K562 (cell line): Measurements from ENCODE around the gene CBFA2T2.

ENCODE experiments used
- BRCA1 ChIP-seq, 2 experiments: fragments of 450-650 bp in 1 of 2; sonication (generic) in 1 of 2; formaldehyde crosslinking in 1 of 2; IDR thresholded peaks; 2 replicates each; pipeline versions ENCODE4 v1.5.0 to v1.6.1; 2017 to 2020; ENCODE audit warnings: mild to moderate bottlenecking in 1 of 2, missing genetic modification reagents in 1 of 2
- CREB1 ChIP-seq, 2 experiments: sonication (generic) in 1 of 2; formaldehyde crosslinking in 1 of 2; IDR thresholded peaks; 2 replicates each; pipeline versions ENCODE4 v1.6.1 to v1.8.0; 2012 to 2022; ENCODE audit warnings: inconsistent platforms in 1 of 2, mild to moderate bottlenecking in 1 of 2, missing genetic modification reagents in 1 of 2, moderate library complexity in 1 of 2
- EGR1 ChIP-seq: fragments of 450-650 bp; conservative IDR thresholded peaks from 2 replicates; pipeline ENCODE4 v1.6.1; 2017; ENCODE audit warnings: mild to moderate bottlenecking
- GABPA ChIP-seq: fragments of 200-800 bp; sonication (Bioruptor generic); conservative IDR thresholded peaks from 2 replicates; pipeline ENCODE4 v1.6.1; 2016; ENCODE audit warnings: low read depth, missing genetic modification characterization, missing compliant biosample characterization
- HDAC6 ChIP-seq: IDR thresholded peaks from 2 replicates; pipeline ENCODE4 v1.6.1; 2012; ENCODE audit warnings: low read depth, mild to moderate bottlenecking, control low read depth, inconsistent platforms, low read length, moderate library complexity
- NEUROD1 ChIP-seq: fragments of 150-350 bp; IDR thresholded peaks from 2 replicates; pipeline ENCODE4 v1.6.1; 2014; ENCODE audit warnings: borderline replicate concordance, low read length, low read depth; ENCODE audit not compliant: partially characterized antibody
- RAD21 ChIP-seq, 2 experiments: fragments of 250-450 bp in 1 of 2; fragments of 450-650 bp in 1 of 2; sonication (Bioruptor Pico) in 1 of 2; formaldehyde crosslinking in 1 of 2; IDR thresholded peaks in 1 of 2; conservative IDR thresholded peaks in 1 of 2; 2 replicates each; pipeline versions ENCODE4 v1.4.0 to v1.8.0; 2020 to 2022; ENCODE audit warnings: mild to moderate bottlenecking in 2 of 2, moderate library complexity in 1 of 2
- SMARCA4 ChIP-seq: fragments of 450-650 bp; IDR thresholded peaks from 2 replicates; pipeline ENCODE4 v1.6.1; 2016
- TCF7L2 ChIP-seq: fragments of 150-350 bp; IDR thresholded peaks from 2 replicates; pipeline ENCODE4 v1.6.1; 2016; ENCODE audit warnings: low read depth, mild to moderate bottlenecking, low read length, moderate library complexity
- TF ChIP-seq, protein P1 (sequence below): sonication (generic); formaldehyde crosslinking; IDR thresholded peaks from 2 replicates; pipeline ENCODE4 v1.8.0; 2022; ENCODE audit warnings: mild to moderate bottlenecking, missing genetic modification reagents
- TF ChIP-seq, protein P2 (sequence below), 3 experiments: IDR thresholded peaks in 2 of 3; conservative IDR thresholded peaks in 1 of 3; 2 replicates each; pipeline ENCODE4 v1.5.1; 2011 to 2012; ENCODE audit warnings: low read length in 3 of 3, mild to moderate bottlenecking in 3 of 3, control low read depth in 2 of 3, improper control_type of control experiment in 1 of 3, inconsistent platforms in 1 of 3, low read depth in 1 of 3, mixed read lengths in 1 of 3, moderate library complexity in 1 of 3; ENCODE audit not compliant: insufficient read depth in 2 of 3

DNA sequence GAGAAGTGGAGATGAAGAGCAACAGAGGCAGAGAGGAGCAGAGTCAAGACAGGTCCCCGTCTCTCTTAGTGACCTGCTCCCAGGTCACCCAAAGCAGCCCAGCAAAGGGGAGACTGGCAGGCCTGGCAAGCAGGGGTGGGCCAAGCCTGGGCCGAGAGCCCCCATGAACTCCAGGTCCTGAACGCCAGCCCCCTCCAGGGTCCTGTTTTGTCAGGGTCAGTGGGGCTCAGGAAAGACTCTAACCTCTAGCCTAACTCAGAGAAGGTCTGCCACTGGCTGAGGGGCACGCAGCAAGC lies 183.2 kb downstream of the CBFA2T2 start:
- TF ChIP-seq, protein P1, sequence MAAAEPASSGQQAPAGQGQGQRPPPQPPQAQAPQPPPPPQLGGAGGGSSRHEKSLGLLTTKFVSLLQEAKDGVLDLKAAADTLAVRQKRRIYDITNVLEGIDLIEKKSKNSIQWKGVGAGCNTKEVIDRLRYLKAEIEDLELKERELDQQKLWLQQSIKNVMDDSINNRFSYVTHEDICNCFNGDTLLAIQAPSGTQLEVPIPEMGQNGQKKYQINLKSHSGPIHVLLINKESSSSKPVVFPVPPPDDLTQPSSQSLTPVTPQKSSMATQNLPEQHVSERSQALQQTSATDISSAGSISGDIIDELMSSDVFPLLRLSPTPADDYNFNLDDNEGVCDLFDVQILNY (CRISPR knock-in tag): no peak
- no peak for TF ChIP-seq TCF7L2
- no peak for TF ChIP-seq EGR1
- TF ChIP-seq, protein P2, sequence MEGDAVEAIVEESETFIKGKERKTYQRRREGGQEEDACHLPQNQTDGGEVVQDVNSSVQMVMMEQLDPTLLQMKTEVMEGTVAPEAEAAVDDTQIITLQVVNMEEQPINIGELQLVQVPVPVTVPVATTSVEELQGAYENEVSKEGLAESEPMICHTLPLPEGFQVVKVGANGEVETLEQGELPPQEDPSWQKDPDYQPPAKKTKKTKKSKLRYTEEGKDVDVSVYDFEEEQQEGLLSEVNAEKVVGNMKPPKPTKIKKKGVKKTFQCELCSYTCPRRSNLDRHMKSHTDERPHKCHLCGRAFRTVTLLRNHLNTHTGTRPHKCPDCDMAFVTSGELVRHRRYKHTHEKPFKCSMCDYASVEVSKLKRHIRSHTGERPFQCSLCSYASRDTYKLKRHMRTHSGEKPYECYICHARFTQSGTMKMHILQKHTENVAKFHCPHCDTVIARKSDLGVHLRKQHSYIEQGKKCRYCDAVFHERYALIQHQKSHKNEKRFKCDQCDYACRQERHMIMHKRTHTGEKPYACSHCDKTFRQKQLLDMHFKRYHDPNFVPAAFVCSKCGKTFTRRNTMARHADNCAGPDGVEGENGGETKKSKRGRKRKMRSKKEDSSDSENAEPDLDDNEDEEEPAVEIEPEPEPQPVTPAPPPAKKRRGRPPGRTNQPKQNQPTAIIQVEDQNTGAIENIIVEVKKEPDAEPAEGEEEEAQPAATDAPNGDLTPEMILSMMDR (IDR thresholded peaks at IDR 0.05 in 2 of 3, conservative IDR thresholded peaks at IDR 0.05 in 1 of 3; ENCODE audit: insufficient read depth in 2 of 3, low read depth in 1 of 3, low read length in 3 of 3): no peak
- no peak for TF ChIP-seq RAD21 (CRISPR knock-in tag; conservative IDR thresholded peaks at IDR 0.05 in 1 of 2, IDR thresholded peaks at IDR 0.05 in 1 of 2)
- no peak for TF ChIP-seq BRCA1 (IDR thresholded peaks at IDR 0.05)
- no peak for TF ChIP-seq BRCA1 (CRISPR knock-in tag; IDR thresholded peaks at IDR 0.05)
- TF ChIP-seq HDAC6: no peak
- TF ChIP-seq NEUROD1: no peak
- TF ChIP-seq GABPA (tag): no peak
- no peak for TF ChIP-seq CREB1 (IDR thresholded peaks at IDR 0.05)
- TF ChIP-seq CREB1 (CRISPR knock-in tag; IDR thresholded peaks at IDR 0.05): no peak
- no peak for TF ChIP-seq SMARCA4
